Neural progenitor cell (in vitro differentiated cells): ENCODE data around the gene PDGFC.

ENCODE experiments used
- CTCF ChIP-seq: fragments of 200-600 bp; sonication (generic); IDR thresholded peaks from 2 replicates; pipeline ENCODE4 v1.5.1; 2017; ENCODE audit warnings: antibody characterized with exemption, mild to moderate bottlenecking
- EZH2phosphoT487 ChIP-seq: fragments of 200-600 bp; sonication (generic); IDR thresholded peaks from 2 replicates; pipeline ENCODE4 v1.6.1; 2017; ENCODE audit warnings: antibody characterized with exemption

- TF ChIP-seq CTCF, result no peak
- no peak for TF ChIP-seq EZH2phosphoT487
Measured at GRCh38 chr4:156815717-156816359, 155.8 kb downstream of the PDGFC start.
